Measurements from ENCODE around the gene TMEM271.
"Not testable (repeated sequence)": the region's sequence is repeated elsewhere in the genome, so short reads cannot be mapped to it uniquely, and the experiment has no call there.

Gene TMEM271

GRCh38 chr4:561426-561825 lies 14.7 kb downstream of the TMEM271 start:
- DNase-seq = no peak

- no peak for DNase-seq
These were observed 15.3 kb downstream of the TMEM271 start for GRCh38 chr4:560731-561291.

- no peak for DNase-seq
These were observed 16.0 kb downstream of the TMEM271 start for GRCh38 chr4:560061-560460.

GRCh38 chr4:555566-556275 lies 20.4 kb downstream of the TMEM271 start:
- no peak for DNase-seq

DNA sequence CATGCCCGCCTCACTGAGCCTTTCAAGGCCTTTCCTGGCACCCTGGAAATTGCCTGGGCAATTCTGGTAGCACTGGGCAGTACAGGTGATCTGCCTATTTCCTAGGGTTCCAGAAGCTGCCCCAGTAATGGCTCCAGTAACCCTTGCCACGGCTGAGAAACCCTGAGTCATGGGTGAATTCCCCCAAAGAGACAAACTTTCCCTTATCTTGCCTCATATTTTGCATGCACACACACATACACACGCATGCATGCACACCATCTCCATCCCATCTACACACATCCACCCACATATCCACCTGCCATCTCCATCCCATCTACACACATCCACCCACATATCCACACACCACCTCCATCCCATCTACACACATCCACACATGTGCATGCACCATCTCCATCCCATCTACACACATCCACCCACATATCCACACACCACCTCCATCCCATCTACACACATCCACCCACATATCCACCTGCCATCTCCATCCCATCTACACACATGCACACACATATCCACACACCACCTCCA lies 21.2 kb downstream of the TMEM271 start:
- not testable (repeated sequence) for DNase-seq

GRCh38 chr4:552019-552418 lies 24.1 kb downstream of the TMEM271 start:
- DNase-seq = no peak

- DNase-seq = not testable (repeated sequence)
These were observed 25.8 kb downstream of the TMEM271 start for GRCh38 chr4:550268-550667.

DNA sequence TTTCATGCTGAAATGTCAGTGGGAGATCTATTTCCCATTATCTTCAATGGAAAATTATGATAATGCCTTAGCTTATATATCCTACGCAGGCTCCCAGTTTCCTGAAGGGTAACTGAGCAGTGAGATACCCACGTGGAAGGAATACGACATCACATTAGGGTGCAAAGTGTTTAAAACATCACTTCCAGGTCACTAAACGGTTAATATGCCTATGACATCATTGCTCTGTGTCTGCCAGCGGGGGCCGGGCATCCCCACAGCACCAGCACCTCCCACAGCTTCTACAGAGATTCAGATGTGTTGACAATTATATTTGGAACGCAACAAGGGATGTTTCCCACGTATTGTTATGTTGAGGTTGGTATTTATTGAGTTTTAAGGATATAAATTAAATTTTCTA lies 27.1 kb downstream of the TMEM271 start:
- DNase-seq = no peak

- no peak for DNase-seq
These were observed 30.5 kb downstream of the TMEM271 start for GRCh38 chr4:545612-546011.

DNA sequence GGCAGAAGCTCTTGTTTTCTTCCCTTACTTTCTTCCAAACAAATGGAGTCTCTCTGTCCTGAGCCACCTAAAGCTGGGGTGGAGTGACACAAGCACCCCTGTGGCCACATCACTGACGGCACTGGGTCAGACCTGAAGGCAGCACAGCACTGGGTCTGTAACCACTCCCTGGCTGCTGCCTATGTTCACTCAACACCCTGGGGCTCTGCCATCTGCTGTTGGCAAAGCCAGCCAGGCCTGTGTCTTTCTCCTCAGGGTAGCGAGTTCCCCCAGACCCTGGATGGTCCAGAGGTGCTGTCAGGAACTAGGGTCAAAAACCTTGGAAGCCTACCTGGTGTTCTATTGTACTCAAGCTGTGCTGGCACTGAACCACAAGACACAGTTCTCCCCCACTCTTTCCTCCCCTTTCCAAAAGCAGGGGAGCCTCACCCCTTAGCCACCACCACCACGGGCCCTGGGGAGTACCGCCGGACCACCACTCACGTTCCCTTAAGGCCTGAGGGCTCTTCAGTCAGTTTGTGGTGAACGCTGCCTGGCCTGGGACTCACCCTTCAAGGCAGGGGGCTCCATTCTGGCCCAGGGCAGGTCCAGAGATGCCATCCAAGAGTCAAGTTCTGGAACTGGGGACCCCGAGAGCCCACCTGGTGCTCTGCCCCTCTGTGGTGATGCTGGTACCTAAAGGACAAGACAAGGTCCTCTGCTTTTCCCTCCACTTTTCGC lies 31.5 kb downstream of the TMEM271 start:
- DNase-seq = no peak

GRCh38 chr4:541271-541670 lies 34.8 kb downstream of the TMEM271 start:
- DNase-seq = no peak

DNA sequence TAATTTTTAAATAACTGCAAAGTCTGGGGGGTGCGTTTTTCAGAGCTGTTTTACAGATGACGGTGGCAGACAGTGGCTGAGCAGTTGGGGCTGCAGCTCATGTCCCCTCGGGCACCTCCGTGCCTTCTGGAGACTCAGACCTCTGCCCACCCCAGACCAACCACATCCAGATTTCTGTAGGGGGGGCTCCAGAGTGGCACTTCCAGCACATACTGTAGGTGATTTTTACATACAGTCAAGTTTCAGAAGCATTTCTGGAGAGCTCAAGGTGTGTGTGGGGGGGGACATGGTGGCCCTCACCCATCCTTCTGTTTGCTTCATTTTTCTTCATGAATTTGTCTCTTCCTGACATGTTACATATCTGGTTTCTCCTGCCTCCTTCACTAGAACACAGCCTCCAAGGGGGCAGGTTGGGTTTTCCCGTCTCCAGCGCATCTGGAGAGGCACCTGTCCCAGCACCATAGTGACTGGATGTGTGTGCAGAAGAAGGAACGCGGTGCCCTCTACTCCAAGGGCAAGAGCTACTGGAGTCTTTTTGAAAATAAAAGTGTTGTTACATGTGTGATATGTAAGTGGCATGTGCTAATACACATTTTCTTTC lies 37.5 kb downstream of the TMEM271 start:
- no peak for DNase-seq

DNA sequence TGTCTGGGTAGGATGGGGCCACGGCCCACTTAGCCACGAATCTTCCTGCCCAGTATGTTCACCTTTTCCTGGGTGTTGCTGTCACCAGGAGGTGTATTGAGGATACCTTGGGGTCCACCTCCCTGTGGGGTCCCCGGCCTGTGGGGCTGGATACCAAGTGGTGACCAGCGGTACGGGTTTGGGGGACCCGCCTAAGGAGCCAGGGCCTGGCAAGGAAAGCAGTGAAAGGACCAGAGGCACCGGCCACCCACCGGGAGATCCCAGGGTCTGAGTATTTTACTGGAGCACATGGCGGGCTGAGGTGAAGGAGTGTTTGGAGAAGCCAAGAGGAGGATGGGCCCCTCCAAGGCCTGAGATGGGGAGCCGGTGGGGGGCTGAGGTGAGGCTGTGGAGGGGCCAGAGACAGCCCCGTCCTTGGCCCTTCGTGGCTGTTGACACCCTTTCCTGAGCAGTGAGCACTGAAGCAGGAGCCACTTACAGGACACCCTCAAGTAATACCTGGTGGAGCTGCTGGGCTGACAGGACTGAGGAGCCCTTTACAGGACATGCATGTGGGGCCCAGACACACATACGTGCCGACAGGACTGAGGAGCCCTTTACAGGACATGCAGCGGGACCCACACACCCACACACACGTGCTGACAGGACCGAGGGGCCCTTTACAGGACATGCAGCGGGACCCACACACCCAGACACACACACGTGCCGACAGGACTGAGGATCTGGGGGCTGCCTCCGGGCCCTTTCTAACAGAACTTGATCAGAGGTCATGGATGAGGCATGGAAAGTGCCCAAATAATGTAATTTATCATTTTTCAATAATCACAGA lies 38.4 kb downstream of the TMEM271 start:
- DNase-seq = no peak

DNA sequence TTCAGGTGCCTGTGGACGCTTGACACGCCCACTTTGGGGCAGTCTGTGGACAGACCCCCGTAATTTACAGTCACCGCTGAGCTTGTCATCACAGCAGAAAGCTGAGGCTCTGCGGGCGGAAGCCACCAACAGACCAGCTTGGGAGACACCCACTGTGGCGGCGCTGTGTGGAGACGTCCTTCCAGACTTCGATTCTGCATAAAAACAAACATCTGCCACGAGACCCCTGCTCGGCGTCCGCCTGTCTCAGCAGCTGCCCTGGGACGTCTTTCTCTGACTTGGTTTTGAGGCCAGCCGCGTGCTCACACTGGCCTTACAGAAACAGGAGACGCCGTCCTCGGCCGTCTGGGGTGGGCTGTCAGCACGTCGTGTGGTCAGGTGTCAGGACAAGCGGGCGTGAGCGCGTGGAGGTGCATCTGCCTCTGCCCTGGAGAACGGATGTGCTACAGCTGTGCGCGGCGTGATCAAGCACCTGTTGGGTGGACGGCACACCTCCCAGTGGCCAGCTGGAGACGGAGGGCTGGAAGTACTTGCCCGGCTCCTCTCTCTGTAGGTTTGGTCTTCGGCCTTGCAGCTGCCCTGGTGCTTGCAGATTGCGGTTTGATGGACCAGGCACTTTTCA lies 39.6 kb downstream of the TMEM271 start:
- DNase-seq = no peak

- DNase-seq = no peak
These were observed 40.2 kb downstream of the TMEM271 start for GRCh38 chr4:535924-536281.

DNA sequence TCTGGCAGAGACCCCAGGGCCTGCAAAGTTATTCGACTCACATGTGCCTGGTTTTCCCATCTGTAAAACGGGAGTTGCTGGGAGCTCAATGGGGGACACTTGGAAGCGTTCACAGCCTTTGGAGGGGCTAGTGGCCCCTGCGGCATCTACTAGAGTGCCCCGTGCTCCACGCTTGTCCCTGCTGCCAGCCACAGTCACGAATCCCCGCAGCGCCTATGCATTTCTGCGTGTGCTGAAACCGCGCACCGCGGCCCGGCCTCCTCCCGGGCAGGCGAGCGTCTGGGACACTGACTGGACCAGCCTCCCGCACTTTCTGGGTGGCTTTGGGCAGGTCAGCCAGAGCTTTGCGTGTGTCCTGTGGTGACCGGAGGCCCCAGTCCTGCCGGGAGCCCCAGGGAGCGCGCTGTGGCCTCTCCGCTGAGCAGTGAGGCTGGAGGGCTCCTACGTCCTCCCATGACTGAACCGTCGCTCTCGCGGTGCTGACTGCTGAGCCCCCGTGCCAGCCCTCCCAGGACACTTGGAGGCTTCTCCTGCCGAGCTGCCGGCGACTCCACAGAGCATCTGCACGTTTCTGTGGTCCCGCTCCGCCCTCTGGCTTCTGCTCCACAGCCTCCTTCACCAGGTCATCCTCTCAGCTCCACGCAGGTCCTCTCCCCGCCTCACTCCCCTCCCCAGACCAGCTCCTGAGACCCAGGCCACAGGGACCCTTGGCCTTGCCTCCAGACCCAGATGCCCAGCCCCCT lies 40.7 kb downstream of the TMEM271 start:
- DNase-seq = no peak

DNA sequence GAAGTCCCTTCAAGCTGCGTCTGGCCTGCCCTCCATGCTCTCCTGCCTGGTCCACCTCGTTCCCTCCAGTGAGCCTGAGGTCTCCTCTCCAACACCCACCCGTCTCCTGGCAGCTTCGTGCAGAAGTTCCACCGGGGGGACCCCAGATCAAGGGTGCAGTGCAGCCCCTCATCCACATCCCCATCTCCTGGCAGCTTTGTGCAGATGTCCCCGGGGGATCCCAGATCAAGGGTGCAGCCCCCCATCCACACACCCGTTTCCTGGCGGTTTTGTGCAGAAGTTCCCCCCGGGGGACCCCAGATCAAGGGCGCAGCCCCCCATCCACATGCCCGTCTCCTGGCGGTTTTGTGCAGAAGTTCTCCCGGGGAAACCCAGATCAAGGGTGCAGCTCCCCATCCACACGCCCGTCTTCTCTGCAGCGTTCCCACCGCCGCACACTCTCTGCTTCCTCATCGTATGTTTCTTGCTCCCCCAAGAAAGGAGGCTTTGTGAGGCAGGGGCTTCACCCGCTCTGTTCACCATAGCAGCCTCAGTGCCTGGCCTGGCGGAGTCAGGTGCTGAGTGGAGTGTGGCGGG lies 41.4 kb downstream of the TMEM271 start:
- DNase-seq = no peak

DNA sequence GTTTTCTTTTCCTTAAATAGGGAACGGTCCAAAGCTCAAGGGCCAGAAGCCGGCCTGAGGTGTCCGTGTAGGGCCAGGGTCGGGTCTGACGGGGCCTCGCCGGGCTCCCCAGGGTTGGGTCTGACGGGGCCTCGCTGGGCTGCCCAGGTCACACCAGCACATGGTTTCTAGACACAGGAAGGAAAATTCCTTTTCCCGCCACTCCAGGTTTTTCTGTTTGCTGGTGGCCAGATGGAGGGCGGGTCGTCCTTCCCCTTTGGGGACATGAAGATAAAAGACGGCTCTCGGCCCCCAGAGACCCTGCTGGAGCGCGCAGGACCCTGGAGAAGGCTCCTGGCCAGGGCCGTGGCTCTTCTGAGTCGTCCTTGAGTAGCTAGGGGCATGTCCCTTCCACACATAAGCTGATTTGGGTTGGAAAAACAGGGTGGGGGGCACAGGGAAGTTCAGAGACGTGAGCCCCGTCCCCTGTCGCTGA lies 42.0 kb downstream of the TMEM271 start:
- DNase-seq = no peak

GRCh38 chr4:533318-534100 lies 42.6 kb downstream of the TMEM271 start:
- no peak for DNase-seq

Data from T-helper 2 cell (primary cell).